ENCODE measurements around the gene TANGO6. TPM values are rescaled to one million over a fixed set of nuclear protein-coding genes. Genes with fewer than 3 reads are reported as not detected.

Gene TANGO6
- total RNA-seq, 4 donors from 2014 or later = 16.7 to 24.4 (median 20.2) TPM

DNA sequence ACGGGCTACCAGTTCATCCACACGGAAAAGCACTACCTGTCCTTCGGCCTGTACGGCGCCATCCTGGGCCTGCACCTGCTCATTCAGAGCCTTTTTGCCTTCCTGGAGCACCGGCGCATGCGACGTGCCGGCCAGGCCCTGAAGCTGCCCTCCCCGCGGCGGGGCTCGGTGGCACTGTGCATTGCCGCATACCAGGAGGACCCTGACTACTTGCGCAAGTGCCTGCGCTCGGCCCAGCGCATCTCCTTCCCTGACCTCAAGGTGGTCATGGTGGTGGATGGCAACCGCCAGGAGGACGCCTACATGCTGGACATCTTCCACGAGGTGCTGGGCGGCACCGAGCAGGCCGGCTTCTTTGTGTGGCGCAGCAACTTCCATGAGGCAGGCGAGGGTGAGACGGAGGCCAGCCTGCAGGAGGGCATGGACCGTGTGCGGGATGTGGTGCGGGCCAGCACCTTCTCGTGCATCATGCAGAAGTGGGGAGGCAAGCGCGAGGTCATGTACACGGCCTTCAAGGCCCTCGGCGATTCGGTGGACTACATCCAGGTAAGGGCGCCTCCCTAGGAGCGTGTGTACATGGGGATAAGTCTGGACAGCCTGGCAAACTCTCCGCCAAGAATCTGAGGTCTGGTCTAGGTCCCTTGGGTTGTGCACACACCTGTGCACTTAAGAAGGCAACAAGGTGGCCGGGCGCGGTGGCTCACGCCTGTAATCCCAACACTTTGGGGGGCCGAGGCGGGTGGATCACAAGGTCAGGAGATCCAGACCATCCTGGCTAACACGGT lies 266.3 kb downstream of the TANGO6 start:
- Histone ChIP-seq H3K4me1 (peaks cover 39 to 47% of the 10 kb centered on the region in 2 donors), H3K27ac (no peak overlapping the region), H3K36me3 (peaks cover 8 to 19% of the 10 kb centered on the region in 2 donors), H3K4me3 (replicated peaks in 1 of 3) (no peak overlapping the region), H3K9me3 (no peaks in the 10 kb centered on the region), H3K27me3 (no peaks in the 10 kb centered on the region)
- TF ChIP-seq POLR2A (IDR thresholded peaks at IDR 0.05) = no peak
- TF ChIP-seq, protein P1, sequence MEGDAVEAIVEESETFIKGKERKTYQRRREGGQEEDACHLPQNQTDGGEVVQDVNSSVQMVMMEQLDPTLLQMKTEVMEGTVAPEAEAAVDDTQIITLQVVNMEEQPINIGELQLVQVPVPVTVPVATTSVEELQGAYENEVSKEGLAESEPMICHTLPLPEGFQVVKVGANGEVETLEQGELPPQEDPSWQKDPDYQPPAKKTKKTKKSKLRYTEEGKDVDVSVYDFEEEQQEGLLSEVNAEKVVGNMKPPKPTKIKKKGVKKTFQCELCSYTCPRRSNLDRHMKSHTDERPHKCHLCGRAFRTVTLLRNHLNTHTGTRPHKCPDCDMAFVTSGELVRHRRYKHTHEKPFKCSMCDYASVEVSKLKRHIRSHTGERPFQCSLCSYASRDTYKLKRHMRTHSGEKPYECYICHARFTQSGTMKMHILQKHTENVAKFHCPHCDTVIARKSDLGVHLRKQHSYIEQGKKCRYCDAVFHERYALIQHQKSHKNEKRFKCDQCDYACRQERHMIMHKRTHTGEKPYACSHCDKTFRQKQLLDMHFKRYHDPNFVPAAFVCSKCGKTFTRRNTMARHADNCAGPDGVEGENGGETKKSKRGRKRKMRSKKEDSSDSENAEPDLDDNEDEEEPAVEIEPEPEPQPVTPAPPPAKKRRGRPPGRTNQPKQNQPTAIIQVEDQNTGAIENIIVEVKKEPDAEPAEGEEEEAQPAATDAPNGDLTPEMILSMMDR (IDR thresholded peaks at IDR 0.05) = no peak
- no peak for DNase-seq
- WGBS, 2 donors = 96 to 97% methylated on average over 26 to 31 of the region's 48 CpGs
- intact Hi-C loops (cut with DNase I) = loop anchor here (5.0 kb wide), 1 partner anchor 207 kb away; no protein-coding TSS in a partner anchor

DNA sequence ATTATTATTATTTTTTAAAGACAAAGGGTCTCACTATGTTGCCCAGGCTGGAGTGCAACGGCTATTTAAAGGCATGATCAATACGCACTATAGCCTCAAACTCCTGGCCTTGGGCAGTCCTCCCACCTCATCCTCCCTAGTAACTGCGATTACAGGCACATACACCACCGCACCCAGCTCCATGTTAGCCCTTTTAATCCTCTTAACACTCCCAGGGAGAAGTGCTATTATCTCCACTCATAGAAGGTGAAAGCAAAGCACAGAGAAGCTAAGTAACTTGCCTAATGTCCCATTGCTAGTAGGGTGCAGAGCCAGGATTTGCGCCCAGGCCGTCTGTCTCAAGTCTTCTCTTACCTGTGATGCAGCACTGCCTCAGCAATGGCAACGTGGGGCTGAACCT lies 267.1 kb downstream of the TANGO6 start:
- peaks cover 39 to 47% of the 10 kb centered on the region in 2 donors for H3K4me1 ChIP-seq
- 87% methylated on average over 7 of the region's 7 CpGs for WGBS, 2 donors
- H3K27ac ChIP-seq = peak overlapping the region in 1 of 3 donors; percentile 22
- intact Hi-C loops (cut with DNase I) = no loop called here
- no peaks in the 10 kb centered on the region for H3K9me3 ChIP-seq
- H3K36me3 ChIP-seq = peaks cover 16 to 22% of the 10 kb centered on the region in 2 donors
- no peaks in the 10 kb centered on the region for H3K27me3 ChIP-seq
- DNase-seq = no peak
- H3K4me3 ChIP-seq (replicated peaks in 1 of 3) = no peak overlapping the region
- TF ChIP-seq, protein P1 (IDR thresholded peaks at IDR 0.05) = no peak
- TF ChIP-seq POLR2A (IDR thresholded peaks at IDR 0.05) = no peak

DNA sequence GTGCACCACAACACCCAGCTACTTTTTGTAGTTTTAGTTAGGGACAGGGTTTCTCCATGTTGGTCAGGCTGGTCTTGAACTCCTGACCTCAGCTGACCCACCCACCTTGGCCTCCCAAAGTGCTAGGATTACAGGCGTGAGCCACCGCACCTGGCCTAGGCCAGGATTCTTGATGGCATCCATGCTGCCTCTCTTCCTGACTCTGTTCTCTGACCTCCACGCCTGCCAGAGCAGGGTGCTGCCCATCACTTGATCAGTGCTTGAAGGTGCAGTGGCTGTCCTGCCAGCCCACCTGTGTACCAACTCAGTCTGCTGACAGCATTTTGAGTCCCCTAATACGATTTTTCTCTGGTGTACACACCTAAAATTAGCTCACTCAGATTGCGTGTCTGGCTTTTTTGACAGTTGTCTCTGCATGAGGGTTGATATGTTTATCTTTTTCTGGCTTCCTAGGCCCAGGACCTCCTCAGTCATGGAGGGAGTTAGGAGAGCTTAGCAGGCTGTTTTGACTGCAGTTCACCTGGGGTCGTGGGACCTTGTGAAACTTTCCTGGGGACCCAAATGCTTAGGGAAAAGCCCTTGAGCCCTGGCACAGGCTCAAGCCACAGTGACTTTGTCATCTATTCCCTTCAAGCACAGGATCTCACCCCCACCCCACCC lies 268.0 kb downstream of the TANGO6 start:
- H3K36me3 ChIP-seq = peaks cover 18 to 25% of the 10 kb centered on the region in 2 donors
- H3K27ac ChIP-seq = peak overlapping the region in 2 of 3 donors; percentile 43 to 52
- TF ChIP-seq, protein P1 (IDR thresholded peaks at IDR 0.05) = no peak
- TF ChIP-seq POLR2A (IDR thresholded peaks at IDR 0.05) = no peak
- 76 to 80% methylated on average over 6 of the region's 6 CpGs for WGBS, 2 donors
- intact Hi-C loops (cut with DNase I) = no loop called here
- H3K4me3 ChIP-seq (replicated peaks in 1 of 3) = no peak overlapping the region
- no peak for DNase-seq
- peaks cover 38 to 48% of the 10 kb centered on the region in 2 donors for H3K4me1 ChIP-seq
- H3K9me3 ChIP-seq = no peaks in the 10 kb centered on the region
- no peaks in the 10 kb centered on the region for H3K27me3 ChIP-seq

DNA sequence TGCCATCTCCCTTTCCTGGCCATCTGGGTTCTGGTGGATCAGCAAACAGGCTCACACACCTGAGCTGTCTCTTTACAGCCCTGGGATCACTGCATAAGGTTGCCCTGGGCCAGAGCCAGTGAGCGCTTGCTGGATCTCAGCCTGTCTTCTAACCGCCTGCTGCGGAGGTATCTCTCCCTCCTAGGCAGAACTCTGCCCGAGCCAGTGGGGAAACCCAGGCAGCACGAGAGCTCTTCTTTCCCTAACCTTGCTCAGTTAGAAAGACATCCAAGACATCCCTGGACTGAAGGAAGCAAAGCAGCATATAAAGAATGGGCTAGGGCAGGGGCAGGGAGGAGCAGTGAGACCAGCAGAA lies 268.5 kb downstream of the TANGO6 start:
- TF ChIP-seq POLR2A (IDR thresholded peaks at IDR 0.05) = no peak
- TF ChIP-seq, protein P1 (IDR thresholded peaks at IDR 0.05) = no peak
- H3K4me1 ChIP-seq = peaks cover 33 to 48% of the 10 kb centered on the region in 2 donors
- H3K9me3 ChIP-seq = no peaks in the 10 kb centered on the region
- no peaks in the 10 kb centered on the region for H3K27me3 ChIP-seq
- intact Hi-C loops (cut with DNase I) = no loop called here
- WGBS, 2 donors = 56 to 74% methylated on average over 5 of the region's 5 CpGs
- peak overlapping the region in 2 of 3 donors; percentile 43 to 52 for H3K27ac ChIP-seq
- DNase-seq = peak; percentile 49 to 63
- peaks cover 18 to 25% of the 10 kb centered on the region in 2 donors for H3K36me3 ChIP-seq
- H3K4me3 ChIP-seq (replicated peaks in 1 of 3) = no peak overlapping the region
